OCI-LY7 (cell line): ENCODE data around the gene GRB10. TPM values are rescaled to one million over a fixed set of nuclear protein-coding genes. Genes with fewer than 3 reads are reported as not detected.

Experiments
- BruUV-seq: library from RNA; stranded (reverse); fragments of 400-500 nt; replicated peaks from 2 replicates; lab custom pipeline; 2021; lab: Mats Ljungman, UMichigan
- CTCF ChIA-PET: fragments of 300-600 bp; sonication (Branson Sonifier 250); formaldehyde crosslinking; loops from one replicate; lab custom pipeline; 2022; ENCODE audit warnings: antibody characterized with exemption; ENCODE audit not compliant: unreplicated experiment; lab: Charles Lee
- POLR2A ChIA-PET: fragments of 300-600 bp; sonication (Branson Sonifier 250); formaldehyde crosslinking; loops from one replicate; lab custom pipeline; 2022; ENCODE audit warnings: antibody characterized with exemption; lab: Charles Lee
- DNase-seq: peaks from one replicate; pipeline ENCODE4 v3.0.0-alpha.2; 2015; ENCODE audit warnings: low spot score
- H2AFZ ChIP-seq: fragments of 200-600 bp; sonication (generic), shearing (Covaris generic); 2 replicates; pipeline ENCODE4 v1.6.1; 2014; ENCODE audit warnings: mild to moderate bottlenecking, antibody characterized with exemption, low read length, moderate library complexity
- H3K27ac ChIP-seq: fragments of 200-600 bp; sonication (generic); 2 replicates; pipeline ENCODE4 v1.5.1; 2014; ENCODE audit warnings: mixed run types, low read depth, mild to moderate bottlenecking, moderate library complexity, low read length, inconsistent platforms; ENCODE audit not compliant: poor library complexity, severe bottlenecking
- H3K36me3 ChIP-seq: fragments of 200-600 bp; sonication (generic); 2 replicates; pipeline ENCODE4 v1.6.1; 2014; ENCODE audit warnings: mild to moderate bottlenecking, antibody characterized with exemption, low read length, moderate library complexity, mixed read lengths; ENCODE audit not compliant: insufficient read depth
- H3K4me1 ChIP-seq: fragments of 200-600 bp; sonication (generic); 2 replicates; pipeline ENCODE4 v1.5.1; 2014; ENCODE audit warnings: mild to moderate bottlenecking, low read length; ENCODE audit not compliant: insufficient read depth, poor library complexity, severe bottlenecking
- H3K4me2 ChIP-seq: fragments of 200-600 bp; sonication (generic); 2 replicates; pipeline ENCODE4 v1.6.1; 2014; ENCODE audit warnings: mild to moderate bottlenecking, low read length
- H3K4me3 ChIP-seq: fragments of 200-600 bp; sonication (generic); 2 replicates; pipeline ENCODE4 v1.5.1; 2014; ENCODE audit warnings: mild to moderate bottlenecking, low read depth, low read length; ENCODE audit not compliant: poor library complexity, severe bottlenecking
- H3K79me2 ChIP-seq: fragments of 200-600 bp; sonication (generic); 2 replicates; pipeline ENCODE4 v1.6.1; 2016; ENCODE audit warnings: low read depth, mild to moderate bottlenecking, low read length, moderate library complexity, mixed read lengths; ENCODE audit not compliant: insufficient read depth
- H3K9me2 ChIP-seq: fragments of 200-600 bp; sonication (generic); 2 replicates; pipeline ENCODE4 v1.6.1; 2016; ENCODE audit warnings: mild to moderate bottlenecking, low read length, mixed read lengths; ENCODE audit not compliant: insufficient read depth
- H3K9me3 ChIP-seq: fragments of 200-600 bp; sonication (generic); 2 replicates; pipeline ENCODE4 v1.6.1; 2014; ENCODE audit warnings: mild to moderate bottlenecking, mixed run types, low read length, mixed read lengths
- H4K20me1 ChIP-seq: fragments of 200-600 bp; sonication (generic); 2 replicates; pipeline ENCODE4 v1.6.1; 2014; ENCODE audit warnings: mild to moderate bottlenecking, antibody characterized with exemption, low read length, moderate library complexity, mixed read lengths; ENCODE audit not compliant: insufficient read depth
- EZH2phosphoT487 ChIP-seq: fragments of 200-600 bp; sonication (generic); IDR thresholded peaks from 2 replicates; pipeline ENCODE4 v1.6.1; 2018; ENCODE audit warnings: low read depth, borderline replicate concordance, mild to moderate bottlenecking, mixed run types, antibody characterized with exemption, low read length, moderate library complexity, mixed read lengths
- intact Hi-C: fragments of 100-400 bp; cut with micrococcal nuclease; formaldehyde crosslinking; loops from one replicate; pipeline ENCODE4 v1.10.0; 2022; ENCODE audit not compliant: unreplicated experiment
- total RNA-seq, 2 experiments: library from RNA; depleted of rRNA in 1 of 2; stranded (reverse); fragments of >200 nt in 1 of 2; shearing (Covaris generic) in 1 of 2; gene quantifications; 2 replicates each; pipeline ENCODE4 v1.2.3, GENCODE V29; 2014 to 2022
- TF ChIP-seq, protein P1 (sequence below): fragments of 200-600 bp; sonication (generic); conservative IDR thresholded peaks from 2 replicates; pipeline ENCODE4 v1.5.1; 2014; ENCODE audit warnings: mild to moderate bottlenecking, antibody characterized with exemption, low read length, moderate library complexity, mixed read lengths

GRB10 gene
- total RNA-seq, 2 experiments from 2014 or later: not detected

DNA sequence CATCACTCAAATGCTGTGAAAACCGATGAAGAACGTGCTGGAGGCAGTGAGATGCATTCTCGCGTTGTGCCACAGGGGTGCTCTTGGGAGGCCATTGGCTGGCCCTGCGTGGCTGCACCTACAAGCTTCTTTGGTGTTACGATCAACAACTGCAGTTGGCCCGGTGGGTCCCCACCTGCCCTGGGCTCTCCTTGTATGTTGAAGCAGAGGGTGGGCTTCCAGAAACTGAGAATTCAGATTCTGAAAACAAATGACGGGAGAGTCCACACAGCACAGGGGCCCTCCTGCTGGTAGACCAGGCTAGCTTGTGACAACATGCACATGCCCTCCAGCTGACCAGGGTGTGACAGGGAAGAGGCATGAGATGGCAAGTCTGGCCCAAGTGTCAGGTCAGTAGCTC, 193.8 kb downstream of the GRB10 start:
- H3K4me2 ChIP-seq: no peak overlapping the region
- BruUV-seq: no TSS peak
- TF ChIP-seq, protein P1, sequence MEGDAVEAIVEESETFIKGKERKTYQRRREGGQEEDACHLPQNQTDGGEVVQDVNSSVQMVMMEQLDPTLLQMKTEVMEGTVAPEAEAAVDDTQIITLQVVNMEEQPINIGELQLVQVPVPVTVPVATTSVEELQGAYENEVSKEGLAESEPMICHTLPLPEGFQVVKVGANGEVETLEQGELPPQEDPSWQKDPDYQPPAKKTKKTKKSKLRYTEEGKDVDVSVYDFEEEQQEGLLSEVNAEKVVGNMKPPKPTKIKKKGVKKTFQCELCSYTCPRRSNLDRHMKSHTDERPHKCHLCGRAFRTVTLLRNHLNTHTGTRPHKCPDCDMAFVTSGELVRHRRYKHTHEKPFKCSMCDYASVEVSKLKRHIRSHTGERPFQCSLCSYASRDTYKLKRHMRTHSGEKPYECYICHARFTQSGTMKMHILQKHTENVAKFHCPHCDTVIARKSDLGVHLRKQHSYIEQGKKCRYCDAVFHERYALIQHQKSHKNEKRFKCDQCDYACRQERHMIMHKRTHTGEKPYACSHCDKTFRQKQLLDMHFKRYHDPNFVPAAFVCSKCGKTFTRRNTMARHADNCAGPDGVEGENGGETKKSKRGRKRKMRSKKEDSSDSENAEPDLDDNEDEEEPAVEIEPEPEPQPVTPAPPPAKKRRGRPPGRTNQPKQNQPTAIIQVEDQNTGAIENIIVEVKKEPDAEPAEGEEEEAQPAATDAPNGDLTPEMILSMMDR: peak; percentile 22; the same call in 1 of the 2 replicates
- TF ChIP-seq EZH2phosphoT487: no peak
- intact Hi-C loops: no loop called here
- no peaks in the 10 kb centered on the region for H3K9me3 ChIP-seq
- ChIA-PET POLR2A (interaction anchor here (0.7 kb wide), 1 partner anchor 479 kb away, joined by 3 read pairs; no protein-coding TSS in a partner anchor), CTCF (no interaction called here)
- no peaks in the 10 kb centered on the region for H3K36me3 ChIP-seq
- no peak overlapping the region for H3K4me3 ChIP-seq
- no peak overlapping the region for H2AFZ ChIP-seq
- H3K4me1 ChIP-seq: no peaks in the 10 kb centered on the region
- no peak for DNase-seq
- H3K27ac ChIP-seq: no peak overlapping the region
- no peaks in the 10 kb centered on the region for H3K9me2 ChIP-seq
- H3K79me2 ChIP-seq: no peaks in the 10 kb centered on the region
- no peaks in the 10 kb centered on the region for H4K20me1 ChIP-seq

DNA sequence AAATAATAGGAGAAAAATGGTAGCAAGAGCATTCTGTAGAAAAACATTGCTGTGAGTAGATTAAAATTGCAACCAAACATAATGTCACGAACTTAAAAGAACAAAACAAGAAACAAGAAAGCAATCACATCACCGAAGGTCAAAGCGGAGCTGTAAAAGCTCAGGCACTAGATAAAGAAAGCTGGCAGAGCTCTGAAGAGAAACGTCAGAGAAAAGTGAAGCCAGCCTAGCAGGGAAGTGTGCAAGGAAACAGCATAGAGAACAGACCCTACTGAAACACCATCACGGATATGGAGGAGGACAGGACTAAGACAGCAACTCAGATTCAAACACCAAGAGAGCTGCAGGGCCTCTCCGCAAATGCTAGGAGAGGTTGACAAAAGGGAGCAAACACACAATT, 195.0 kb downstream of the GRB10 start:
- H3K4me2 ChIP-seq: no peak overlapping the region
- no peaks in the 10 kb centered on the region for H3K9me3 ChIP-seq
- H2AFZ ChIP-seq: no peak overlapping the region
- no peak overlapping the region for H3K27ac ChIP-seq
- H3K4me1 ChIP-seq: no peaks in the 10 kb centered on the region
- no peak overlapping the region for H3K4me3 ChIP-seq
- no peaks in the 10 kb centered on the region for H3K79me2 ChIP-seq
- intact Hi-C loops: no loop called here
- ChIA-PET CTCF (no interaction called here), POLR2A (no interaction called here)
- no peaks in the 10 kb centered on the region for H3K9me2 ChIP-seq
- DNase-seq: no peak
- no peaks in the 10 kb centered on the region for H3K36me3 ChIP-seq
- no peaks in the 10 kb centered on the region for H4K20me1 ChIP-seq
- no TSS peak for BruUV-seq
- TF ChIP-seq, protein P1: no peak
- no peak for TF ChIP-seq EZH2phosphoT487

DNA sequence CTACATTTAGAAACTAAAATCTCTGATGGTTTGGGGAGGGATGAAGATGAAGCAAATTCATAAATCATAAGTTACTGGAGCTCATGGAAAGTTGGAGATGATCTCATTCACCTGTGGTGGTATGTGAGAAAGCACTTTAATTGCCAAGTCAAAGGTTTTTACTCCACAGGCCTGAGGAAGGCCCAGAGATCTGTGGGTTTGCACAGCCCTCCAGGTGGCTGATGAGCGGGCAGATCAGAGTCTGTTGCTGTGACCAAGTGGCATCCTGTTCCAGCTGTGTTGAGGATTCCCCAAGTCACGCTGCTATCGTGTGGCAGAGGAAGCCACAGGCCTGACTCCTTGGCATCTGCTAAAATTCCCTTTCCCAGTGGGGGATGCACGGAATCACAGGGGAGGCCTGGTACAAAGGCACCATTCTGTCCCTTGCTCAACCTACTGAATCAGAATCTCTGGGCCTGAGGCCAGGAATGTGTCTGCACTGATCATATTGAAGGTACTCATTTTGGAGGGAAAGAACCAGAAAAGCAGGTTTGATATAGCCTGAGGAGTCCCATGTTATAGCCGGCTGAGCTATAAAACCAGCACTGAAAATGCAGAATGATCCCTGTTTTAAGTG, 197.8 kb downstream of the GRB10 start:
- no peak for DNase-seq
- intact Hi-C loops: no loop called here
- H3K9me2 ChIP-seq: no peaks in the 10 kb centered on the region
- H4K20me1 ChIP-seq: no peaks in the 10 kb centered on the region
- no peak overlapping the region for H2AFZ ChIP-seq
- H3K9me3 ChIP-seq: no peaks in the 10 kb centered on the region
- H3K79me2 ChIP-seq: no peaks in the 10 kb centered on the region
- ChIA-PET POLR2A (interaction anchor here (1.1 kb wide), 1 partner anchor 9 kb away, joined by 3 read pairs; no protein-coding TSS in a partner anchor), CTCF (no interaction called here)
- no peak overlapping the region for H3K27ac ChIP-seq
- no peak overlapping the region for H3K4me3 ChIP-seq
- no TSS peak for BruUV-seq
- TF ChIP-seq, protein P1: no peak
- no peak for TF ChIP-seq EZH2phosphoT487
- H3K36me3 ChIP-seq: no peaks in the 10 kb centered on the region
- H3K4me1 ChIP-seq: no peaks in the 10 kb centered on the region
- H3K4me2 ChIP-seq: no peak overlapping the region
